HepG2 (cell line): ENCODE results near the gene CNTN4. TPM values are rescaled to one million over a fixed set of nuclear protein-coding genes. Genes with fewer than 3 reads are reported as not detected.

Source experiments
- ATAC-seq: fragments of 200-7000 bp; cut with Tn5 transposase; 3 replicates; pipeline ENCODE4 v1.9.1; 2020; ENCODE audit warnings: mild to moderate bottlenecking, moderate library complexity
- BruUV-seq: library from RNA; stranded (reverse); fragments of 400-500 nt; replicated peaks from 2 replicates; lab custom pipeline; 2021; lab: Mats Ljungman, UMichigan
- CTCF ChIA-PET: fragments of 300-600 bp; formaldehyde crosslinking; extraction: SDS; loops from one replicate; lab custom pipeline; 2021; ENCODE audit warnings: low total read pairs, inconsistent platforms, low intra/inter-chr PET ratio; lab: Yijun Ruan, JAX
- POLR2A ChIA-PET: fragments of 350-600 bp; sonication (Branson Sonifier 250); formaldehyde crosslinking; loops from one replicate; lab custom pipeline; 2020; ENCODE audit warnings: antibody characterized with exemption, inconsistent platforms; lab: Yijun Ruan, JAX
- DNase-seq: peaks from one replicate; pipeline ENCODE4 v3.0.0-alpha.2; 2015; ENCODE audit warnings: low spot score
- FAIRE-seq: peaks from 3 replicates; lab custom pipeline; 2011; peaks lifted over from hg19 to GRCh38; lab: Jason Lieb, UNC
- H2AFZ ChIP-seq: one replicate; pipeline ENCODE4 v1.6.1; 2011; ENCODE audit warnings: low read length, inconsistent platforms
- H3K27ac ChIP-seq: fragments of 300-600 bp; 3 replicates; pipeline ENCODE4 v1.8.0; 2011; ENCODE audit warnings: mixed run types, mild to moderate bottlenecking, mixed read lengths, low read length, inconsistent platforms; ENCODE audit not compliant: insufficient read depth; ENCODE audit errors: extremely low read length
- H3K27me3 ChIP-seq, 2 experiments: fragments of 200-600 bp in 1 of 2; 2 replicates in 1 of 2; 3 replicates in 1 of 2; pipeline versions ENCODE4 v1.6.0 to v1.8.0; 2011; ENCODE audit warnings: low read length in 2 of 2, mild to moderate bottlenecking in 2 of 2, moderate library complexity in 2 of 2, inconsistent platforms in 1 of 2; ENCODE audit not compliant: insufficient read depth in 2 of 2, control insufficient read depth in 1 of 2
- H3K36me3 ChIP-seq, 2 experiments: fragments of 200-600 bp in 1 of 2; replicated peaks in 1 of 2; 2 replicates in 1 of 2; 3 replicates in 1 of 2; pipeline versions ENCODE4 v1.5.1 to v1.8.0; 2011; ENCODE audit warnings: low read length in 2 of 2, inconsistent platforms in 1 of 2; ENCODE audit not compliant: insufficient read depth in 2 of 2, control insufficient read depth in 1 of 2
- H3K4me1 ChIP-seq: 2 replicates; pipeline ENCODE4 v1.5.1; 2012; ENCODE audit warnings: low read length, inconsistent platforms; ENCODE audit not compliant: insufficient read depth
- H3K4me2 ChIP-seq: 2 replicates; pipeline ENCODE4 v1.6.0; 2011; ENCODE audit warnings: low read depth, low read length, inconsistent platforms
- H3K4me3 ChIP-seq, 3 experiments: fragments of 200-600 bp in 1 of 3; sonication (generic), shearing (Covaris generic) in 1 of 3; replicated peaks in 1 of 3; 2 replicates each; pipeline ENCODE4 v1.5.1; 2011 to 2016; ENCODE audit warnings: low read length in 3 of 3, inconsistent platforms in 2 of 3, low read depth in 2 of 3, mild to moderate bottlenecking in 2 of 3, control low read depth in 1 of 3, mixed read lengths in 1 of 3; ENCODE audit not compliant: insufficient read depth in 1 of 3
- H3K79me2 ChIP-seq: one replicate; pipeline ENCODE4 v1.6.1; 2011; ENCODE audit warnings: low read length, inconsistent platforms; ENCODE audit not compliant: insufficient read depth
- H3K9ac ChIP-seq: 2 replicates; pipeline ENCODE4 v1.6.0; 2011; ENCODE audit warnings: mild to moderate bottlenecking, low read depth, low read length, inconsistent platforms; ENCODE audit not compliant: insufficient read depth
- H3K9me3 ChIP-seq: 2 replicates; pipeline ENCODE4 v1.5.1; 2012; ENCODE audit warnings: mild to moderate bottlenecking, low read length
- H4K20me1 ChIP-seq: 2 replicates; pipeline ENCODE4 v1.6.0; 2011; ENCODE audit warnings: inconsistent platforms, mild to moderate bottlenecking, low read length, moderate library complexity; ENCODE audit not compliant: insufficient read depth
- AKNA ChIP-seq: sonication (generic); formaldehyde crosslinking; IDR thresholded peaks from 2 replicates; pipeline ENCODE4 v1.4.0; 2020; ENCODE audit warnings: missing genetic modification reagents, borderline replicate concordance
- ATF3 ChIP-seq: sonication (generic); formaldehyde crosslinking; IDR thresholded peaks from 2 replicates; pipeline ENCODE4 v1.4.0; 2020; ENCODE audit warnings: missing genetic modification reagents
- CBX2 ChIP-seq, 2 experiments: fragments of 200-600 bp in 1 of 2; sonication (generic); formaldehyde crosslinking in 1 of 2; IDR thresholded peaks; 2 replicates each; pipeline versions ENCODE4 v1.7.0 to v1.8.1; 2018 to 2022; ENCODE audit warnings: low read depth in 2 of 2, low read length in 1 of 2, mild to moderate bottlenecking in 1 of 2, missing genetic modification reagents in 1 of 2
- EZH2 ChIP-seq: conservative IDR thresholded peaks from 2 replicates; pipeline ENCODE4 v1.6.1; 2012; ENCODE audit warnings: mild to moderate bottlenecking, low read depth, low read length, moderate library complexity
- ZBTB7A ChIP-seq: sonication (generic); formaldehyde crosslinking; IDR thresholded peaks from 2 replicates; pipeline ENCODE4 v1.8.0; 2022; ENCODE audit warnings: mild to moderate bottlenecking, missing genetic modification reagents
- ZNF547 ChIP-seq: sonication (generic); formaldehyde crosslinking; IDR thresholded peaks from 2 replicates; pipeline ENCODE4 v1.5.1; 2020; ENCODE audit warnings: mild to moderate bottlenecking, missing genetic modification reagents
- ZNF687 ChIP-seq: sonication (generic); formaldehyde crosslinking; IDR thresholded peaks from 2 replicates; pipeline ENCODE4 v1.5.1; 2020; ENCODE audit warnings: mild to moderate bottlenecking, missing genetic modification reagents, moderate library complexity
- whole genome bisulfite sequencing: methylation state at CpG from one replicate; pipeline ENCODE4 v1.1.6; 2017; ENCODE audit warnings: low lambda C conversion rate; 5-methylcytosine and 5-hydroxymethylcytosine counted together
- in situ Hi-C: cut with HindIII; loops from 2 replicates; pipeline ENCODE4 v1.10.0; 2017; ENCODE audit warnings: low pct_unique_long_range_greater_than_20kb; ENCODE audit not compliant: extremely low pct_ligation_motif_present
- intact Hi-C: fragments of 100-400 bp; cut with micrococcal nuclease; formaldehyde crosslinking; loops from one replicate; pipeline ENCODE4 v1.10.0; 2022; ENCODE audit not compliant: unreplicated experiment
- polyA plus RNA-seq, 8 experiments: library from polyadenylated mRNA; depleted of rRNA in 3 of 8; stranded (reverse) in 7 of 8; unstranded in 1 of 8; fragments of >200 nt; fragmentation: Illumina TruSeq in 4 of 8; extraction: Trizol in 4 of 8; gene quantifications; 2 replicates each; pipeline versions ENCODE4 v1.2.1 to v1.2.3, GENCODE V29; 2011 to 2016; ENCODE audit warnings: low read depth in 4 of 8, missing spikeins in 1 of 8, mixed read lengths in 1 of 8; ENCODE audit not compliant: insufficient read depth in 1 of 8
- total RNA-seq, 5 experiments: library from RNA; depleted of rRNA; stranded (reverse); fragments of >200 nt; fragmentation: Illumina TruSeq; extraction: Trizol; gene quantifications; 2 replicates each; pipeline ENCODE4 v1.2.3, GENCODE V29; 2016; ENCODE audit warnings: low read depth in 1 of 5

The CNTN4 gene
- total and polyA plus RNA-seq, 2 of the 13 experiments (the other 11 are each of a cell fraction or from before 2014, with no cell fraction given) = 0.01 to 0.13 TPM

GRCh38 chr3:3071136-3071535, 972.5 kb downstream of the CNTN4 start:
- Histone ChIP-seq H4K20me1 (no peaks in the 10 kb centered on the region), H3K4me1 (no peaks in the 10 kb centered on the region), H3K27me3 (peaks cover 0 to 15% of the 10 kb centered on the region in 2 experiments; a peak in 2 of 5 replicates), H3K4me2 (no peak overlapping the region), H2AFZ (no peak overlapping the region), H3K4me3 (no peak overlapping the region), H3K9me3 (no peaks in the 10 kb centered on the region), H3K9ac (no peak overlapping the region), H3K27ac (no peak overlapping the region), H3K36me3 (no peaks in the 10 kb centered on the region), H3K79me2 (no peaks in the 10 kb centered on the region)
- FAIRE-seq (no peak), ATAC-seq (no peak), DNase-seq (no peak)
- in situ Hi-C loops (no loop called here), intact Hi-C loops (no loop called here)
- 18% methylated on average over 5 of the region's 5 CpGs for WGBS
- POLR2A ChIA-PET = no interaction called here
- no TSS peak for BruUV-seq
- TF ChIP-seq ATF3 (CRISPR knock-in tag) (no peak), EZH2 (no peak)
- CTCF ChIA-PET = no interaction called here

GRCh38 chr3:3074551-3075257, 976.0 kb downstream of the CNTN4 start:
- Histone ChIP-seq H3K4me3 (no peak overlapping the region), H3K9me3 (no peaks in the 10 kb centered on the region), H4K20me1 (no peaks in the 10 kb centered on the region), H3K4me2 (no peak overlapping the region), H3K27me3 (peaks cover 0 to 13% of the 10 kb centered on the region in 2 experiments; a peak in 3 of 5 replicates), H3K27ac (no peak overlapping the region), H3K4me1 (no peaks in the 10 kb centered on the region), H3K9ac (no peak overlapping the region), H2AFZ (no peak overlapping the region), H3K79me2 (no peaks in the 10 kb centered on the region), H3K36me3 (no peaks in the 10 kb centered on the region)
- POLR2A ChIA-PET = no interaction called here
- BruUV-seq = no TSS peak
- no peak for DNase-seq
- CTCF ChIA-PET = no interaction called here
- intact Hi-C loops = no loop called here
- ATAC-seq = no peak
- no peak for FAIRE-seq
- in situ Hi-C loops = no loop called here
- WGBS = 5% methylated on average over 5 of the region's 5 CpGs
- TF ChIP-seq CBX2 (IDR thresholded peaks at IDR 0.05; ENCODE audit: low read depth, low read length) (no peak), CBX2 (CRISPR knock-in tag; IDR thresholded peaks at IDR 0.05; ENCODE audit: low read depth) (no peak), ZNF687 (CRISPR knock-in tag) (no peak), ZBTB7A (CRISPR knock-in tag) (no peak), ZNF547 (no peak), AKNA (CRISPR knock-in tag) (no peak)
